Neural cell (in vitro differentiated cells): ENCODE data around the gene NACA2. TPM values are rescaled to one million over a fixed set of nuclear protein-coding genes. Genes with fewer than 3 reads are reported as not detected.

Experiments used
- H2AFZ ChIP-seq: fragments of 200-600, 300-800 bp; sonication (generic), shearing (Covaris generic); 2 replicates; pipeline ENCODE4 v1.6.0; 2014; ENCODE audit warnings: low read depth, mild to moderate bottlenecking, antibody characterized with exemption, low read length, moderate library complexity
- H3F3A ChIP-seq: fragments of 200-600 bp; shearing (Covaris generic); 2 replicates; pipeline ENCODE4 v1.6.1; 2016; ENCODE audit warnings: mild to moderate bottlenecking, moderate library complexity, mixed read lengths, antibody characterized with exemption, low read length; ENCODE audit not compliant: insufficient read depth, poor library complexity, severe bottlenecking
- H3K27ac ChIP-seq: fragments of 200-600, 300-800 bp; sonication (generic), shearing (Covaris generic); 2 replicates; pipeline ENCODE4 v1.5.1; 2014; ENCODE audit warnings: mild to moderate bottlenecking, low read length, moderate library complexity
- H3K27me3 ChIP-seq: fragments of 300-800, 200-600 bp; sonication (generic), shearing (Covaris generic); 2 replicates; pipeline ENCODE4 v1.6.0; 2014; ENCODE audit warnings: mild to moderate bottlenecking, low read depth, low read length, moderate library complexity; ENCODE audit not compliant: insufficient read depth
- H3K36me3 ChIP-seq: fragments of 300-800, 200-600 bp; sonication (generic), shearing (Covaris generic); 2 replicates; pipeline ENCODE4 v1.5.1; 2014; ENCODE audit warnings: mild to moderate bottlenecking, antibody characterized with exemption, low read length, moderate library complexity; ENCODE audit not compliant: insufficient read depth
- H3K4me2 ChIP-seq: fragments of 300-800, 200-600 bp; sonication (generic), shearing (Covaris generic); 2 replicates; pipeline ENCODE4 v1.6.0; 2014; ENCODE audit warnings: mild to moderate bottlenecking, low read length
- H3K4me3 ChIP-seq: fragments of 300-800, 200-600 bp; sonication (generic), shearing (Covaris generic); 2 replicates; pipeline ENCODE4 v1.5.1; 2014; ENCODE audit warnings: mild to moderate bottlenecking, low read length, moderate library complexity
- H3K79me2 ChIP-seq: fragments of 200-600 bp; shearing (Covaris generic); replicated peaks from 2 replicates; pipeline ENCODE4 v1.6.0; 2014; ENCODE audit warnings: mild to moderate bottlenecking, low read length, moderate library complexity; ENCODE audit not compliant: insufficient read depth
- H3K9ac ChIP-seq: fragments of 300-800, 200-600 bp; sonication (generic), shearing (Covaris generic); 2 replicates; pipeline ENCODE4 v1.6.1; 2016; ENCODE audit warnings: mild to moderate bottlenecking, low read length, mixed read lengths
- H3K9me2 ChIP-seq: fragments of 200-600 bp; shearing (Covaris generic); 2 replicates; pipeline ENCODE4 v1.6.1; 2016; ENCODE audit warnings: mild to moderate bottlenecking, low read length, mixed read lengths; ENCODE audit not compliant: insufficient read depth
- H3K9me3 ChIP-seq: fragments of 200-600, 300-800 bp; sonication (generic), shearing (Covaris generic); 2 replicates; pipeline ENCODE4 v1.6.1; 2016; ENCODE audit warnings: mild to moderate bottlenecking, mixed run types, low read length, moderate library complexity, mixed read lengths
- H4K20me1 ChIP-seq: fragments of 200-600 bp; shearing (Covaris generic); 2 replicates; pipeline ENCODE4 v1.6.1; 2016; ENCODE audit warnings: mild to moderate bottlenecking, mixed run types; ENCODE audit not compliant: insufficient read depth
- EP300 ChIP-seq: fragments of 450-650 bp; conservative IDR thresholded peaks from 2 replicates; pipeline ENCODE4 v1.6.1; 2014; ENCODE audit warnings: antibody characterized with exemption, mild to moderate bottlenecking, moderate library complexity; ENCODE audit not compliant: poor library complexity, severe bottlenecking
- EZH2 ChIP-seq: fragments of 200-600, 300-800 bp; shearing (Covaris generic), sonication (generic); IDR thresholded peaks from 2 replicates; pipeline ENCODE4 v1.6.1; 2014; ENCODE audit warnings: antibody characterized with exemption, low read length, borderline replicate concordance, mild to moderate bottlenecking; ENCODE audit not compliant: insufficient read depth, poor library complexity, severe bottlenecking
- MXI1 ChIP-seq: fragments of 450-650 bp; conservative IDR thresholded peaks from 2 replicates; pipeline ENCODE4 v1.6.1; 2014; ENCODE audit warnings: antibody characterized with exemption, mild to moderate bottlenecking; ENCODE audit not compliant: poor library complexity, severe bottlenecking
- POLR2AphosphoS5 ChIP-seq: IDR thresholded peaks from 2 replicates; pipeline ENCODE4 v1.6.1; 2012
- RAD21 ChIP-seq: fragments of 450-650 bp; conservative IDR thresholded peaks from 2 replicates; pipeline ENCODE4 v1.6.1; 2014; ENCODE audit warnings: antibody characterized with exemption, mild to moderate bottlenecking, moderate library complexity
- SMC3 ChIP-seq: fragments of 450-650 bp; conservative IDR thresholded peaks from 2 replicates; pipeline ENCODE4 v1.6.1; 2014; ENCODE audit warnings: antibody characterized with exemption, mild to moderate bottlenecking, moderate library complexity; ENCODE audit not compliant: poor library complexity
- TAF1 ChIP-seq: IDR thresholded peaks from 2 replicates; pipeline ENCODE4 v1.6.1; 2012; ENCODE audit warnings: low read depth
- polyA plus RNA-seq: library from polyadenylated mRNA; depleted of rRNA; stranded (reverse); fragments of >200 nt; gene quantifications from 2 replicates; pipeline ENCODE4 v1.2.3, GENCODE V29; 2014
- TF ChIP-seq, protein P1 (sequence below): IDR thresholded peaks from 2 replicates; pipeline ENCODE4 v1.6.1; 2012; ENCODE audit warnings: borderline replicate concordance
- TF ChIP-seq, protein P2 (sequence below): fragments of 450-650 bp; IDR thresholded peaks from 2 replicates; pipeline ENCODE4 v1.5.1; 2014; ENCODE audit warnings: antibody characterized with exemption, mild to moderate bottlenecking, moderate library complexity; ENCODE audit not compliant: poor library complexity, severe bottlenecking

The NACA2 gene
- polyA plus RNA-seq, 1 donor from 2014 or later = not detected

DNA sequence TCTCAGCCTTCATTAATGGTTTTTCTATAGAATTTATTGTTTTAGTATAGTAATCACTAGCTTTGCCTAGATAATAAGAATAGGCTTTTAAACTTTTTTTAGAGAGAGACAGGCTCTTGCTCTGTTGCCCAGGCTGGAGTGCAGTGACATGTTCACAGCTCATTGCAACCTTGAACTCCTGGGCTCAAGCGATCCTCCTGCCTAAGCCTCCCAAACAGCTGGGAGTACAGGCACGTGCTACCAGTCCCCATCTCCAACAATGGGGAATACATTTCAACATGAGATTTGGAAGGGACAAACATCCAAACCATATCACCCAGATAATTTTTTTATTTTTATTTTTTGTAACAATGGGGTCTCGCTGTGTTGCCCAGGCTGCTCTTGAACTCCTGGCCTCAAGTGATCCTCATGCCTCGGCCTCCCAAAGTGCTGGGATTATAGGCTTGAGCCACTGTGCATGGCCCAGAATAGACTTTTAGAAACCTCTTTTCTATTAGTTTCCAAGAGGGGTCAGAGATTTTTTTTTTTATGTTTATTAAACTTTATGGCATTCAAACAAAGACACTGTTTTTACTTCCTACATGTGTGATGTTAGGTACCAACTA lies 7.3 kb downstream of the NACA2 start:
- Histone ChIP-seq H3K4me2 (no peak overlapping the region), H2AFZ (no peak overlapping the region), H3K9me2 (no peaks in the 10 kb centered on the region)

GRCh38 chr17:61583242-61583641 lies 7.8 kb downstream of the NACA2 start:
- H3K27me3 ChIP-seq = no peaks in the 10 kb centered on the region
- H3F3A ChIP-seq = no peaks in the 10 kb centered on the region
- no peak overlapping the region for H3K4me3 ChIP-seq
- H3K9me3 ChIP-seq = no peaks in the 10 kb centered on the region
- H3K79me2 ChIP-seq = no peaks in the 10 kb centered on the region
- no peak overlapping the region for H3K4me2 ChIP-seq
- H3K36me3 ChIP-seq = no peaks in the 10 kb centered on the region
- H3K9ac ChIP-seq = no peak overlapping the region
- H2AFZ ChIP-seq = no peak overlapping the region
- no peaks in the 10 kb centered on the region for H3K9me2 ChIP-seq
- H3K27ac ChIP-seq = no peak overlapping the region
- no peaks in the 10 kb centered on the region for H4K20me1 ChIP-seq
- TF ChIP-seq, protein P1, sequence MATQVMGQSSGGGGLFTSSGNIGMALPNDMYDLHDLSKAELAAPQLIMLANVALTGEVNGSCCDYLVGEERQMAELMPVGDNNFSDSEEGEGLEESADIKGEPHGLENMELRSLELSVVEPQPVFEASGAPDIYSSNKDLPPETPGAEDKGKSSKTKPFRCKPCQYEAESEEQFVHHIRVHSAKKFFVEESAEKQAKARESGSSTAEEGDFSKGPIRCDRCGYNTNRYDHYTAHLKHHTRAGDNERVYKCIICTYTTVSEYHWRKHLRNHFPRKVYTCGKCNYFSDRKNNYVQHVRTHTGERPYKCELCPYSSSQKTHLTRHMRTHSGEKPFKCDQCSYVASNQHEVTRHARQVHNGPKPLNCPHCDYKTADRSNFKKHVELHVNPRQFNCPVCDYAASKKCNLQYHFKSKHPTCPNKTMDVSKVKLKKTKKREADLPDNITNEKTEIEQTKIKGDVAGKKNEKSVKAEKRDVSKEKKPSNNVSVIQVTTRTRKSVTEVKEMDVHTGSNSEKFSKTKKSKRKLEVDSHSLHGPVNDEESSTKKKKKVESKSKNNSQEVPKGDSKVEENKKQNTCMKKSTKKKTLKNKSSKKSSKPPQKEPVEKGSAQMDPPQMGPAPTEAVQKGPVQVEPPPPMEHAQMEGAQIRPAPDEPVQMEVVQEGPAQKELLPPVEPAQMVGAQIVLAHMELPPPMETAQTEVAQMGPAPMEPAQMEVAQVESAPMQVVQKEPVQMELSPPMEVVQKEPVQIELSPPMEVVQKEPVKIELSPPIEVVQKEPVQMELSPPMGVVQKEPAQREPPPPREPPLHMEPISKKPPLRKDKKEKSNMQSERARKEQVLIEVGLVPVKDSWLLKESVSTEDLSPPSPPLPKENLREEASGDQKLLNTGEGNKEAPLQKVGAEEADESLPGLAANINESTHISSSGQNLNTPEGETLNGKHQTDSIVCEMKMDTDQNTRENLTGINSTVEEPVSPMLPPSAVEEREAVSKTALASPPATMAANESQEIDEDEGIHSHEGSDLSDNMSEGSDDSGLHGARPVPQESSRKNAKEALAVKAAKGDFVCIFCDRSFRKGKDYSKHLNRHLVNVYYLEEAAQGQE = no peak
- TF ChIP-seq, protein P2, sequence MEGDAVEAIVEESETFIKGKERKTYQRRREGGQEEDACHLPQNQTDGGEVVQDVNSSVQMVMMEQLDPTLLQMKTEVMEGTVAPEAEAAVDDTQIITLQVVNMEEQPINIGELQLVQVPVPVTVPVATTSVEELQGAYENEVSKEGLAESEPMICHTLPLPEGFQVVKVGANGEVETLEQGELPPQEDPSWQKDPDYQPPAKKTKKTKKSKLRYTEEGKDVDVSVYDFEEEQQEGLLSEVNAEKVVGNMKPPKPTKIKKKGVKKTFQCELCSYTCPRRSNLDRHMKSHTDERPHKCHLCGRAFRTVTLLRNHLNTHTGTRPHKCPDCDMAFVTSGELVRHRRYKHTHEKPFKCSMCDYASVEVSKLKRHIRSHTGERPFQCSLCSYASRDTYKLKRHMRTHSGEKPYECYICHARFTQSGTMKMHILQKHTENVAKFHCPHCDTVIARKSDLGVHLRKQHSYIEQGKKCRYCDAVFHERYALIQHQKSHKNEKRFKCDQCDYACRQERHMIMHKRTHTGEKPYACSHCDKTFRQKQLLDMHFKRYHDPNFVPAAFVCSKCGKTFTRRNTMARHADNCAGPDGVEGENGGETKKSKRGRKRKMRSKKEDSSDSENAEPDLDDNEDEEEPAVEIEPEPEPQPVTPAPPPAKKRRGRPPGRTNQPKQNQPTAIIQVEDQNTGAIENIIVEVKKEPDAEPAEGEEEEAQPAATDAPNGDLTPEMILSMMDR = peak; percentile 47
- TF ChIP-seq RAD21 = peak; percentile 19

More for the DNA sequence above, 7.3 kb downstream of the NACA2 start:
- H3K27ac ChIP-seq = no peak overlapping the region
- H3F3A ChIP-seq = no peaks in the 10 kb centered on the region
- TF ChIP-seq, protein P1 = no peak
- no peak for TF ChIP-seq SMC3
- TF ChIP-seq RAD21 = no peak
- no peak for TF ChIP-seq EZH2
- TF ChIP-seq, protein P2 = no peak
- no peak for TF ChIP-seq POLR2AphosphoS5
- TF ChIP-seq TAF1 = no peak
- no peak for TF ChIP-seq EP300
- TF ChIP-seq MXI1 = no peak
- no peak overlapping the region for H3K9ac ChIP-seq
- H3K27me3 ChIP-seq = no peaks in the 10 kb centered on the region
- H3K4me3 ChIP-seq = no peak overlapping the region
- no peaks in the 10 kb centered on the region for H3K36me3 ChIP-seq
- H4K20me1 ChIP-seq = no peaks in the 10 kb centered on the region
- no peaks in the 10 kb centered on the region for H3K9me3 ChIP-seq
- H3K79me2 ChIP-seq = no peaks in the 10 kb centered on the region
